GM21717 (cell line): ENCODE results near the gene KCNC1.

Experiments
- ATAC-seq: cut with Tn5 transposase; IDR thresholded peaks from one replicate; pipeline ENCODE4 v1.9.1; 2021; ENCODE audit warnings: mild to moderate bottlenecking, moderate library complexity; ENCODE audit not compliant: unreplicated experiment

The KCNC1 gene

DNA sequence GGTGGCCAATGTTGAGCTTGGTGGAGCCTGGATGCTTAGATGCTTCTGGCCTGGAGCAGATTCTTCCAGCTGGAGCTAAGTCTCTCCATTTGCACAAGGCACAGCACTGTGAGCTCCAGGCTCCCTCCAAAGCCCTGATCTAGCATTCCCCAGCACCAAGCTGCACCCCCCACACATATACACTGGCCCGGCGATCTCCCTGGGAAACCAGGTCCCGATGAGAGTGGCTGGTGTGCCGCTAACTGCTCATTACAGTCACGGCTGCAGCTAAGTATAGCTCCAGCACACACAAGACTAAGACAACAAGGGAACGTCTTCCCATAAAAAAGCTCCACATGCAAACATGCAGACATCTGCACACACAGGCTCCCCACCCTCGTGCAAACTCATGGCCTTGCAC is 17.6 kb downstream of the KCNC1 start:
- no peak for ATAC-seq

GRCh38 chr11:17753153-17753552 is 18.6 kb downstream of the KCNC1 start:
- ATAC-seq: no peak

DNA sequence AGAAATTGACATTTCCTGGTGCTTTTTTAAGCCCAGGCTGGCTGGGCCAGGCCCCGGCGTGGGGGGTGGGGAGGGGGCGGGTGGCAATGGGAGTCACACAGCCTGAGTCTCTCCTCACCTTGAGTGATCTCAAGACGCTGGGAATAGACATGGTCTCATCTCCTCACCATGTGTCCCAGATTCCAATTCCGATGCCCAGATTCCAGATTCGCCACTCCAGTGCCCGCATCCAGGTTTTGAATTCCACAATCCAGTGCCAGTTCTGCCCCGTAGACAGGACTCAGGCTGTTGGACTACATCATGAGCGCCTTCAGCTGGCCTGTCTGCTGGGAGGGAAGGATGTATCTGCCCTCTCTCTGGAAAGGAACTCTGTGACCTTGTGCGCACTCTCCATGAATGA is 19.1 kb downstream of the KCNC1 start:
- no peak for ATAC-seq

- no peak for ATAC-seq
These were observed 21.3 kb downstream of the KCNC1 start for GRCh38 chr11:17755891-17756290.

GRCh38 chr11:17760102-17761029 is 25.8 kb downstream of the KCNC1 start:
- no peak for ATAC-seq

DNA sequence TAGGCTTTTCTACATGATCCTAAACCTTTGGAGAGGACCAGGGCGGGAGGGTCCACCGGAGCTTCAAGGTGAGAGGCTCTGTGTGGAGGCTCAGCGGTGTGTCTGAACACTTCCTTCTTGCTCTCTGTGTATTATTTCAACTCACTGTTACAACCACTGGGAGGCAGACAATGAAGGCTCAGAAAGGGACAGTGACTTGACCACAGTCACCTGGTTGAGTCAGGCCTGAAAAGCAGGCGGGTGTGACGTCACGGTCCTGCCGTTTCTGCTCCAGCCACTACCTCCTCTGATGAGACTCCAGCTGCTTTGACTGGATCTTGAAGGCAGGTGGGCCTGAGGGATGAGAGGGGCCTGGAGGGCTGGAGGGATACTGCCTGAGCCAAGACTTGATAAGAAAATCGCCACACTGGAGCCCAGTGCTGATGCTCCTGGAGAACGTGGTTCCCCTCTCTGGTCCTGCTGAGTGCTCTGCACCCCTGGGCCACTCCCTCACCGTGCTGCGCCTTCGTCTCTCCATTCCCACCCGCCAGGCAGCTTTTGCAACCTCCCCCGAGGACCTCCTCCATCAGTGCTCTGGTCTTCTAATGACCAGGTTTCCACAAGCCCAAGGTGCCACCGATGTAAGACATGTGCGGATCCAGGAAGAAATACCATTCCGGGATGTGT is 27.9 kb downstream of the KCNC1 start:
- ATAC-seq: peak; percentile 59

GRCh38 chr11:17763244-17763643 is 28.7 kb downstream of the KCNC1 start:
- ATAC-seq: no peak

- no peak for ATAC-seq
These were observed 29.1 kb downstream of the KCNC1 start for GRCh38 chr11:17763703-17764102.

DNA sequence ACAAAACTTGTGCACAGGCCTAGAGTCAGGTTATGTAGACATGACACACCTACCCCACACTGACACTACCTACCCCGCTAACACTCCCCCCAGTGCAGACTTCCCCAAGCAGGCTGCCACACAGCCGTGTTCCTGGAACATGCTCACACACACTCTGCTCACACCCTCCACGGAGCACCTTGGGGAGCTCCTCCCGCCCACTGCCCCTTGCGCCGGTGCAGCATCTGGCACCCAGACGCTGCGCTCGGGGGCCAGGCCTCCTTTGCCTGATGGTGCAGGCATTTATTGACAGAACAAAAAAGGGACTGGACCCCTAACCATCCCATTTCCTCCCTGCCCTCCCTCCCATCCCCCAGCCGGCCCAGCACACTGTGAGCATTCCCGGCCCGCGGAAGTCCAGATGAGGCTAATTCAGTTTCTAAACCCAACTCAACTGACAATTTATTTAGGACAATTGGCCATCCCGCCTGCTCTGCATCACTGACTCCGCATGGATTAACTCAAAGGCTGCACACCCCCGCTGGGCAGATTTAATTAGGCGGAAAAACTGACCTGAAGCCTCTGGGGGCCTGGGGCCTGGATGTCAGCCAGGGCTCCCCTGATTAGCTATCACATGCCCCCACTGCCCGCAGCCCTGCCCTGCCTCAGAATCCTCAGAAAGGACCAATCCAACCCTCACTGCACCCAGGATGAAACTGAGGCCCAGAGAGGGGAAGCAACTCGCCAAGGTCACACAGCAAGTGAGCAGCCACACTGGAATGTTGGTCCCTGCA is 30.1 kb downstream of the KCNC1 start:
- no peak for ATAC-seq

GRCh38 chr11:17765356-17766072 is 30.9 kb downstream of the KCNC1 start:
- no peak for ATAC-seq

GRCh38 chr11:17766073-17766359 is 31.4 kb downstream of the KCNC1 start:
- no peak for ATAC-seq

- no peak for ATAC-seq
These were observed 32.0 kb downstream of the KCNC1 start for GRCh38 chr11:17766590-17766989.

DNA sequence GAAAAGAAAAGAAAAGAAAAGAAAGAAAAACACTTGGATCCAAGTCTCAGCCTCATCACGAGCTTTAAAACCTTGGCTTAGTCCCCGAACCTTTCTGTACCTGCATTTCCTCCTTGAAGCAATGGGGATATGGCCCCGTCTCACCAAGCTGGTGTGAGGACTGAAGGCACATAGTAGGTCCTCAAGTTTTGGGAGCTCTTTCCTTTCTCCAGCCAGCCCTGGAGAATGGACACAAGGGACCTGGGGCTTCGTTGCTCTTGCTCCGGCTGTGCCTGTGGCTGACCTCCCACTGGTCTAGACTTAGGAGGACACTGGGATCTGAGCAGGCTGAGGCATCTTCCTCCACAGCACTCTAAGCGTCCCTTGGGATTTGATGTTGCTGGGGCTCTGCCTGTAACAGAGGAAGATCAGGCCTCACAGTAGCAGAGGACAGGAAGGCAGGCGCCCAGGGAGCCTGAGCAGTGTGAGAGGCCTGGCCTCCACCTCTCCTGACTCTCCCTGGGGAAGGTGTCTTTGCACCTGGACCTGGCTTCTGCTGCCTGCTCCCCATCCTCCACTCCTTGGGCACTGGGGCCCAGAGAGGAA is 32.8 kb downstream of the KCNC1 start:
- ATAC-seq: no peak

DNA sequence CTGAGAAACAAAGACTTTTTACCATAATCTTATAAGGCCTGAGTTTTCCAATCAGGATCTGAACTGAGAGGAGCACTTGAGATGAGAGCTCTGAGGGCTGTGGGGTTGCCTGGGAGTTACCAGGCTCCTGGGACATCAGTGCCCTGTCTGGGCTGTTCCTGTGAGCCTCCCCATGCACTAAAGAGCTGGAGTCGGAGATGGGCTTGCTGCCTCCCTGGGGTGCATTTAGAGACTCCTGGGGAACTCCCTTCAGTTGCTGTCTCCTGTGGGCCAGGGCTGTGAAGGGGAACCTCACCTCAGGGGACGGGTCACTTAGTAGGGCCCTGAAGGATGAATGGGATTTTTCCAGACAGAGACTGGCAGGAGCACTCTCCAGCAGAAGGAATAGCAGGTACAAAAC is 33.3 kb downstream of the KCNC1 start:
- no peak for ATAC-seq

DNA sequence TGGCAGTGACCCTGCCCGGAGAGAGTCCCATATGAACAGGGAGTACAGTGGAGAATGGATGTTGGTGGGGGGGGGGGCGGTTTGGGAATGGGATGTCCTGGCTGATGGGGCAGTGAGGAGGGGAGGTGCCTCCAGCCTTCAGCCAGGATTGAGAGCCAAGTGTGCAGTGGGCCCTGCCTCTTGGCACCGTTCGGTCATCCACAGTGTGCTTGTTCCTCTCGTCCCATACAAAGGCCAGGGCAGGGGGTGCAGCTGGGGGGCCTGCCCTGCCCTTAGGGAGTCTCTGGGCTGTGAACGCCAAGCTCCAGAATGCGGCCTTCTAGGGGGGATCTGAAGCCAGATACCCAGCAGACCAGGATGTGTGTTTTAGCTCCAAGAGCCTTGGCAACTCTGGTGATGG is 34.0 kb downstream of the KCNC1 start:
- no peak for ATAC-seq

DNA sequence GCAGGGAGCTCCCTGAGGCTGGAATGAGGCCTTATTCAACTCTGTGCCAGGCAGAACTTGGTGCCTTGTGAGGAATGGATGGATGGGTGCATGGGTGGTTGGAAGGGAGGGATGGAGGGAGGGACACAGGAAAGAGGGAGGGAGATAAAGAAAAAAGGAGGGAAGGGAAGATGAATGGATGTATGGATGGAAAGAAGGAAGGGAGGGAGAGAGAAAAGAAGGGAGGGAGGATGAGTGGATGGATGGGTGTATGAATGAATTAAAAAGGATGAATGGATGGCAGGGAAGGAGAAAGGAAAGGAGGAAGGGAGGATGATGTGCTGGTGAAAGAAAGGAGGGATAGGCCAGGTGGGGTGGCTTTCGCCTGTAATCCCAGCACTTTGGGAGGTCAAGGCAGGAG is 34.6 kb downstream of the KCNC1 start:
- no peak for ATAC-seq

DNA sequence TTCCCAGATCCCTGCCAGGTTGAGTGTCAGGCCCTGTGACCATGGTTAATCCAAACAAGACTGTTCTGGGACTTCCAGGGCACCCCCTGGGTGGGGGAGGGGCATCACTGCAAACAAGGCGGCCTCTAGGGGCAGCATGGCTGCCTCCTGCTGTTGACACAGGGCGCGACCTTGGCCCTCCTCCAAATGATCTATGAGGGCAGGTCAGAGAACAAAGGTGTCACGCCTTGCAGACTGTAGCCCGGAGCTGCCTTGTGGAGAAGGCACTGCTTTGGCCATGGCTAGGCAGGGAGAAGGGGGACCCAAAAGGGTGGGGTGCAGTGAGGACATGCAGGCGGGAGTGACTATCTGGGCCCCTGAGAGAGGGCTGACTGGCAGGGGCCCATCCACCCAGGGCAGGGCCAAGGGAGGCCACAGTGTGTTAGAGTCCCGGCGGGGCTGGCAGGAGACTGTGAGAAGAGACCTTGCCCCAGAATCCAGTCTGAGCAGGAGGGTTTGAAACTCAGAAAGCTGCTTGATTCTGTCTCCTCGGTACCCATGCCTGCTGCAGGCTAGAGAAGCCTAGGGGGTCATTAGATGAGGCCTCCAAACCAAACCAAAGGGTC is 35.6 kb downstream of the KCNC1 start:
- no peak for ATAC-seq

DNA sequence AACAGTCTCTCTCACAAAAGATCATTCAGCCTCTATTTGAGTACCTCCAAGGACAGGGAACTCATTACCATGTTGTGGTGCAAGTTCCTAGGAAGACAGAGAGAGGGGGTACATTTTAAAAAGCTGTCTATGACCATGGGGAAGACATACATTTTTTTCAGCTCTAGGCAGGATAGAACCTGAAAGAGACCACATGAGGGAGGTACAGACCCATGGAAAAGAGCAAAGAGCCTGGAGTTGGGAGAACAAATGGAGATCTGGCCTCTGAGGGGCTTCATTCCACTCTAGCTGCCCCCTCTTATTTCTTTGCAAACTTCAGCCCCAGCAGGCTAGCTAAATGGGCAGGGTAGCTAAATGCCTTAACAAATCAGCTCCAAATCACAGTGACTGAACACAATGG is 36.3 kb downstream of the KCNC1 start:
- no peak for ATAC-seq

- no peak for ATAC-seq
These were observed 36.8 kb downstream of the KCNC1 start for GRCh38 chr11:17771415-17771814.

- ATAC-seq: no peak
These were observed 37.3 kb downstream of the KCNC1 start for GRCh38 chr11:17771841-17772401.
